ENCODE measurements around the gene KLHDC7B.

DNA sequence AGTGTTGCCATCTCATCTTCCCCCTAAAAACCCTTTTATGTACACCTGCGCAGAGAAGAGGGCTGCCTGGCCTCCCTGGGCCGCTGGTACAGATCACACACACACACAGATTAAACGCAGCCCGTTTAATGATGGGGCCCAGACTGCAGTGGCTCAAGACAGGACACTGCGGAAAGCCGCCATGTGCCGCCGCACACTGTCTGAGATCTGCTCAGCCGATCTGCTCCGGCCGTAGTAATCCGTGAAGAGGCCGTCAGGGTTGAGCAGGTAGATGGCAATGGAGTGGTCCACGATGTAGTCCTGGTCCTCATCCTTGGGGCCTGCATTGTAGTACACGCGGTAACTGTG lies 22.3 kb upstream of the KLHDC7B start:
- no peak for TF ChIP-seq CTCF (IDR thresholded peaks at IDR 0.05; ENCODE audit: low read depth, low read length, poor library complexity, severe bottlenecking)
- TF ChIP-seq EZH2phosphoT487 (IDR thresholded peaks at IDR 0.05; ENCODE audit: borderline replicate concordance, low read length) = no peak

Measured in DOHH2 (cell line).